Mucosa of descending colon (tissue), 3 donors: ENCODE measurements around the gene GRK5. TPM values are rescaled to one million over a fixed set of nuclear protein-coding genes. Genes with fewer than 3 reads are reported as not detected.
"Not testable (repeated sequence)": the region's sequence is repeated elsewhere in the genome, so short reads cannot be mapped to it uniquely, and the experiment has no call there.

ENCODE experiments used
- ATAC-seq: fragments of 200-7000 bp; cut with Tn5 transposase; one replicate; pipeline ENCODE4 v1.9.1; 2020; ENCODE audit warnings: mild to moderate bottlenecking, moderate library complexity
- DNase-seq, 3 donors: peaks; one replicate each; pipeline ENCODE4 v3.0.0-alpha.2; 2020
- H3K36me3 ChIP-seq: fragments of 200-600 bp; one replicate; pipeline ENCODE4 v1.8.0; 2021; ENCODE audit warnings: low read depth, mild to moderate bottlenecking
- H3K4me1 ChIP-seq: fragments of 200-600 bp; one replicate; pipeline ENCODE4 v1.8.0; 2021; ENCODE audit warnings: low read depth, mild to moderate bottlenecking
- H3K4me3 ChIP-seq: fragments of 200-600 bp; one replicate; pipeline ENCODE4 v1.8.0; 2021; ENCODE audit warnings: mild to moderate bottlenecking
- H3K9me3 ChIP-seq: fragments of 200-600 bp; one replicate; pipeline ENCODE4 v1.8.0; 2021; ENCODE audit warnings: mild to moderate bottlenecking
- intact Hi-C, 2 donors: fragments of 100-400 bp; cut with DNase I in 1 of 2; cut with micrococcal nuclease in 1 of 2; formaldehyde crosslinking; loops; one replicate each; pipeline versions ENCODE4 v1.11.0 to v1.11.1; 2022; cut with DNase I, micrococcal nuclease
- total RNA-seq, 3 donors: library from RNA; stranded (reverse); fragmentation: NEBNext Ultra II Directional in 2 of 3; extraction: Animal tissue kit (Norgen Biotek cat#: 25700) in 2 of 3; gene quantifications; one replicate each; pipeline versions ENCODE4 v1.2.1 to v1.2.4, GENCODE V29; 2021 to 2023
- TF ChIP-seq, protein P1 (sequence below): fragments of 200-600 bp; IDR thresholded peaks from one replicate; pipeline ENCODE4 v1.8.0; 2022; ENCODE audit warnings: antibody characterized with exemption, mild to moderate bottlenecking
- donor health status: DM: no; HTN: no; CAD: no; lungs with moderate emphysema.
- donor health status: DM: no; HTN: no; CAD: no.
- donor health status: DM: no; HTN: yes; CAD: no.

GRK5 gene
- total RNA-seq, 3 donors from 2014 or later, result 6.6 to 27.1 (median 8.3) TPM

DNA sequence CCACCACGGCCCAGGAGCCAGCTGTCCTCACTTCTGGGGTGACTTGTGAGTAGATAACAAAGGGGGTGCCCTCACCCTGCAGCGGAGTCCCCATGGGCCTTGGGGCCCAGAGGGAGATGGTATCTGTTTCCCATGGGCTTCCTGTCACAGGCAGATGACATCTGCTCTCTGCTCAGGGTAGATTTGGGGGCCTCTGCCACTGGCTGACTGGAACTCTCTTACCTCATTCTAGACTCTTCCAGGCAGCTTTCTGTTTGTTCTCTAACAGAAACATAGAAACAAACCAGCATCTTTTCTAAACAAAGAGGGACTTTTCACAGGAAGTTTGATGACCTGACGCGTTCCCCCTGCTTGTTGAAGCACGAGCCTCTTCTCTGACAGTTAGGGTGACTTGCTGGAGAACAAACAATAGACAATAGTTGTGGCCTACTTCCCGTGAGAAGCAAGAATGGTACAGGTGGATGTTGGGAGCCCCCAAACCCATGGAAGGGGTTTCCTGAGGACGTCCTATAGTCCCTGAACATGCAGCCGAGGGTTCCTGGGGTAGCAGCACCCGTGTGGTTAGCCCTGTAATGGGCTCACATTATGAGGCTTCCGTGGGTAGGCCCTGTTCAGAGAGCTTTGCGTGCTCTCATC is 61.6 kb downstream of the GRK5 start:
- DNase-seq, result peak in 1 of 3 donors; percentile 57
- Histone ChIP-seq H3K4me3 (no peak overlapping the region), H3K9me3 (no peaks in the 10 kb centered on the region), H3K36me3 (no peaks in the 10 kb centered on the region), H3K4me1 (peaks cover 28% of the 10 kb centered on the region)
- TF ChIP-seq, protein P1, sequence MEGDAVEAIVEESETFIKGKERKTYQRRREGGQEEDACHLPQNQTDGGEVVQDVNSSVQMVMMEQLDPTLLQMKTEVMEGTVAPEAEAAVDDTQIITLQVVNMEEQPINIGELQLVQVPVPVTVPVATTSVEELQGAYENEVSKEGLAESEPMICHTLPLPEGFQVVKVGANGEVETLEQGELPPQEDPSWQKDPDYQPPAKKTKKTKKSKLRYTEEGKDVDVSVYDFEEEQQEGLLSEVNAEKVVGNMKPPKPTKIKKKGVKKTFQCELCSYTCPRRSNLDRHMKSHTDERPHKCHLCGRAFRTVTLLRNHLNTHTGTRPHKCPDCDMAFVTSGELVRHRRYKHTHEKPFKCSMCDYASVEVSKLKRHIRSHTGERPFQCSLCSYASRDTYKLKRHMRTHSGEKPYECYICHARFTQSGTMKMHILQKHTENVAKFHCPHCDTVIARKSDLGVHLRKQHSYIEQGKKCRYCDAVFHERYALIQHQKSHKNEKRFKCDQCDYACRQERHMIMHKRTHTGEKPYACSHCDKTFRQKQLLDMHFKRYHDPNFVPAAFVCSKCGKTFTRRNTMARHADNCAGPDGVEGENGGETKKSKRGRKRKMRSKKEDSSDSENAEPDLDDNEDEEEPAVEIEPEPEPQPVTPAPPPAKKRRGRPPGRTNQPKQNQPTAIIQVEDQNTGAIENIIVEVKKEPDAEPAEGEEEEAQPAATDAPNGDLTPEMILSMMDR, result no peak
- peak; percentile 29 for ATAC-seq
- intact Hi-C loops, result loop anchor here in 1 of 2 donors (10.0 kb wide), 1 partner anchor 54 kb away; no protein-coding TSS in a partner anchor

DNA sequence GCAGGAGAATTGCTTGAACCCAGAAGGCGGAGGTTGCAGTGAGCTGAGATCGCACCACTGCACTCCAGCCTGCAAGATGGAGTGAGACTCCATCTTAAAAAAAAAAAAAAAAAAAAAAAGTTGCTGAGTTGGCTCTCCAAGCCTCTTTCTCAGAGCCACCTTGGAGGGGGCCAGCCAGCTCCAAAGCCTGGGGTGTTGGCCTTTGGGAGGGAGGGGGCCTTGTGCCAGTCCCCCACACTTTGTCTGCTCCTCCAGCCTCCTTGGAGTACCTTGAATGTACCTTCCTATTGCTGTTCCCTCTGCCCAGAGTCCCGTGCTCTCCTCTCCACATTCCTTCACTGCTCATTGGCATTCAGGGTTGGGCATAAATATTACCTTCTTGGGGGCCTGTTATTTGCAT is 62.4 kb downstream of the GRK5 start:
- TF ChIP-seq, protein P1, result no peak
- peak in 1 of 3 donors; percentile 28 for DNase-seq
- intact Hi-C loops, result loop anchor here in 1 of 2 donors (10.0 kb wide), 1 partner anchor 55 kb away; no protein-coding TSS in a partner anchor
- Histone ChIP-seq H3K4me3 (no peak overlapping the region), H3K36me3 (no peaks in the 10 kb centered on the region), H3K9me3 (no peaks in the 10 kb centered on the region), H3K4me1 (peaks cover 28% of the 10 kb centered on the region)
- no peak for ATAC-seq

DNA sequence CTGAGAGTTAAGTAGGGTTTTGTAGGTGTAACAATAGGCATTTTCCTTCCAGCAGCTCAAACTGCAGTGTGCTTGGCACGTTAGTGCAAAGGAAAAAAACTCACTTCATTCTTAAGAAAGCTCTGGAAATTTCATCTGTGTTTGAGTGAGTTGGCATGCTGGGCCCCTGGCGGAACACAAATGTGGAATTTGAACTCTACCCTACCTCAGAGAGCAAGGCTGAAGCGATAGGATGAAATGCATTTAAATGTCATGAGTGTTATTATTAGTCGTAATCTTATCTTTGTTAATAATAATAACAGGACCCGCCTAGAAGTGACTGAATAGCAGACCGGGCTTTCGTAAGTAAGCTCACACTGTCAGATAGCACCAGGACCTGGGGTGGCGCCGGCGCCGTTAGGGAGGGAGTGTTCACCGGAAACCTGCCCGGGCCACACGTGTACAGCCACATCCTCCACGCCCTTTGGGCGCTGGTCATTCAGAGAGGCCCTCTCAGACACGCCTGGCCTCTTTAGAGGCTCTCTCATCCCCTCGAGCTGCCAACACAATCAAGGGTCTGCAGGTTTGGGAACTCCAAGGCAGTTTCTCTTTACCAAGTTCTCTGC is 63.5 kb downstream of the GRK5 start:
- intact Hi-C loops, result no loop called here
- TF ChIP-seq, protein P1, result no peak
- no peaks in the 10 kb centered on the region for H3K36me3 ChIP-seq
- peak; percentile 86 for ATAC-seq
- H3K4me1 ChIP-seq, result peaks cover 28% of the 10 kb centered on the region
- H3K9me3 ChIP-seq, result no peaks in the 10 kb centered on the region
- H3K4me3 ChIP-seq, result no peak overlapping the region
- peak; percentile 84 to 90 (median 86) for DNase-seq

DNA sequence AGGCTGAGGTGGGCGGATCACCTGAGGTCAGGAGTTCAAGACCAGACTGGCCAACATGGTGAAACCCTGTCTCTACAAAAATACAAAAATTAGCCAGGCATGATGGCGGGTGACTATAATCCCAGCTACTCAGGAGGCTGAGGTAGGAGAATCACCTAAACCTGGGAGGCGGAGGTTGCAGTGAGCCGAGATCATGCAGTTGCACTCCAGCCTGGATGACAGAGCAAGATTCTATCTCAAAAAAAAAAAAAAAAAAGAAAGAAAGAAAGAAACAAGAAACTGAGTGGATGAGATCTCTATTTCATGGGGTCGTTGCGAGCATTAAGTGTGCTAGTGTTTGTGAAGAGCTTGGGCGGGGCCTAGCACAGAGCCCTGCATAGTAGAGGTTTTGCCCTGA is 65.0 kb downstream of the GRK5 start:
- ATAC-seq, H3K9me3 ChIP-seq, intact Hi-C loops, H3K36me3 ChIP-seq, H3K4me3 ChIP-seq, DNase-seq: not testable (repeated sequence)
- H3K4me1 ChIP-seq, result peaks cover 28% of the 10 kb centered on the region

DNA sequence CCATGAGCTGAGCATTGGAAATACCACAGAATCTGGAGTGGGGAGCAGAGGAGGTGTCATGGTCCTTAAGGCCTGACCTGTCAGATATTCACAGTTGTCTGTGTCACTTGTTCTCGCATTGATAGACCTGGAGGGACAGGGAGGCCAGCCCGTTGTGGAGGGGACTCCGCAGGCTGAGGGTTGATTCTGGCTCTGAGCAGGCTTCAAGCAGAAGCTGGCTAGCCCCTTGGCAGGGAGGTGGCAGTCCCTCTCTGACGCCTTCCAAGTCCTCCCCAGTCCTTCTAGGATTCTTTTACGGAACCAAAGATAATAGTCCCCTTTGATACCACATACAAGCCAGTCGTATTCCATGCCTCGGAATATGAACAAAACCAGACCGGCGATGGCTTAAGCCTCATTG is 65.4 kb downstream of the GRK5 start:
- Histone ChIP-seq H3K9me3 (no peaks in the 10 kb centered on the region), H3K4me3 (no peak overlapping the region), H3K4me1 (peaks cover 28% of the 10 kb centered on the region), H3K36me3 (no peaks in the 10 kb centered on the region)
- intact Hi-C loops, result no loop called here
- TF ChIP-seq, protein P1, result no peak
- ATAC-seq (no peak), DNase-seq (no peak)

DNA sequence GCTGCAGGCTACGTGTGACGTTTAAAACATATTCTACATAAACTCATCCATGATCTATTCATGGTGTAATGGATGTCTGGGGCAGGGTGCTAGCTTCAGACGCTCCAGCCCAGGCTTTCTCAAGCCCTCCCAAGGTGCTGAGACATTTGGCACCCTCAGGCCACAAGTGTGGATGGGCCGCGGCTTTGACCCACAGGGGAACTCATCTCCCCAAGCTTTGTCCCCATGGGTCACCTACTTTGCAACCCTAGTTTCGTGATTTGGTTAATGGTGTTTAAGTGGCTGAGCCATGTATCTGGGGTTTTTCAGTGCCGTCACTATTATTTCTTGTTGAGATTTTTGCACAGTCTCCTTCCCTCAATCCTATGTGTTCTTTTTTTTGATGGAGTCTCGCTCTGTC is 66.0 kb downstream of the GRK5 start:
- ATAC-seq, result no peak
- no peaks in the 10 kb centered on the region for H3K9me3 ChIP-seq
- intact Hi-C loops, result no loop called here

More for the DNA sequence above, 66.0 kb downstream of the GRK5 start:
- no peaks in the 10 kb centered on the region for H3K36me3 ChIP-seq
- H3K4me3 ChIP-seq, result no peak overlapping the region
- TF ChIP-seq, protein P1, result no peak
- peak in 1 of 3 donors; percentile 23 for DNase-seq
- peaks cover 28% of the 10 kb centered on the region for H3K4me1 ChIP-seq
